BE2C (cell line): ENCODE measurements around the gene ROBO1.
A peak's percentile ranks its signal among the peaks of the same experiment; 100 is the strongest.

ENCODE experiments used
- DNase-seq: peaks from one replicate; pipeline ENCODE4 v3.0.0-alpha.2; 2020
- H3K27me3 ChIP-seq: fragments of 250-450 bp; sonication (Bioruptor Pico); 2 replicates; pipeline ENCODE4 v1.5.1; 2020; ENCODE audit warnings: mild to moderate bottlenecking
- H3K36me3 ChIP-seq: fragments of 250-450 bp; sonication (Bioruptor Pico); 2 replicates; pipeline ENCODE4 v1.5.1; 2020; ENCODE audit warnings: mild to moderate bottlenecking
- H3K4me1 ChIP-seq: fragments of 250-450 bp; sonication (Bioruptor Pico); 2 replicates; pipeline ENCODE4 v1.5.1; 2020
- H3K4me3 ChIP-seq: 2 replicates; pipeline ENCODE4 v1.5.1; 2011; ENCODE audit warnings: low read depth, low read length
- H3K9me3 ChIP-seq: fragments of 250-450 bp; sonication (Bioruptor Pico); 2 replicates; pipeline ENCODE4 v1.5.1; 2020
- TF ChIP-seq, protein P1 (sequence below): IDR thresholded peaks from 2 replicates; pipeline ENCODE4 v1.5.1; 2012; ENCODE audit warnings: mild to moderate bottlenecking, low read depth, low read length

Gene ROBO1

DNA sequence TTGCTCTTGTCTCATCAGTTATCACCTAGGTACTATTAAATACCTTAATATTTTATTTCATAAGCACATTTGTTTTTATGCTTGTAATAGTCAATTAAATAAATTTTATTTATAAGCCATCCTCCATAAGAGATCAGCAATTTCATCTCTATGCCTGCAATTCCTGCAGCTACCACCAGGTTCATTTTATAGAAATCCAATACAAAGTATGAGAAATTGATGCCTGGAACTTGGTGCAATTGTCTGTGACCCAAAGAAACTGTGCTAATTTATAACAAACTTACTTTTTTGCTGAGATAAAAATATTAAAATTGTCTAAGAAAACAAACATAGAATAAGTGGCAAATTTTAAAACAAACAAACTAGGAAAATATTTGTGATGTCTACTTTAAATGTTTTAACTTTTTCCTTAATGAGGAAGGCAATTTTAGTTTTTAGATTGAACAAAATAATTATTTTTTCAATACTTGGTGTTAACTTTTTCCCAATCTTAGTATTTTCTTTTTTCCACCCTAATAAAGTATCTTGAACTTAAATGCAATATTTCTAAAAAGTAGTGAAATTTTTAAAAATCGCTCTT, 1026.6 kb downstream of the ROBO1 start:
- no peak for DNase-seq
- TF ChIP-seq, protein P1, sequence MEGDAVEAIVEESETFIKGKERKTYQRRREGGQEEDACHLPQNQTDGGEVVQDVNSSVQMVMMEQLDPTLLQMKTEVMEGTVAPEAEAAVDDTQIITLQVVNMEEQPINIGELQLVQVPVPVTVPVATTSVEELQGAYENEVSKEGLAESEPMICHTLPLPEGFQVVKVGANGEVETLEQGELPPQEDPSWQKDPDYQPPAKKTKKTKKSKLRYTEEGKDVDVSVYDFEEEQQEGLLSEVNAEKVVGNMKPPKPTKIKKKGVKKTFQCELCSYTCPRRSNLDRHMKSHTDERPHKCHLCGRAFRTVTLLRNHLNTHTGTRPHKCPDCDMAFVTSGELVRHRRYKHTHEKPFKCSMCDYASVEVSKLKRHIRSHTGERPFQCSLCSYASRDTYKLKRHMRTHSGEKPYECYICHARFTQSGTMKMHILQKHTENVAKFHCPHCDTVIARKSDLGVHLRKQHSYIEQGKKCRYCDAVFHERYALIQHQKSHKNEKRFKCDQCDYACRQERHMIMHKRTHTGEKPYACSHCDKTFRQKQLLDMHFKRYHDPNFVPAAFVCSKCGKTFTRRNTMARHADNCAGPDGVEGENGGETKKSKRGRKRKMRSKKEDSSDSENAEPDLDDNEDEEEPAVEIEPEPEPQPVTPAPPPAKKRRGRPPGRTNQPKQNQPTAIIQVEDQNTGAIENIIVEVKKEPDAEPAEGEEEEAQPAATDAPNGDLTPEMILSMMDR, result peak; percentile 73
- Histone ChIP-seq H3K4me3 (no peak overlapping the region), H3K9me3 (no peaks in the 10 kb centered on the region), H3K27me3 (no peaks in the 10 kb centered on the region), H3K4me1 (peaks cover 9% of the 10 kb centered on the region), H3K36me3 (no peaks in the 10 kb centered on the region)

DNA sequence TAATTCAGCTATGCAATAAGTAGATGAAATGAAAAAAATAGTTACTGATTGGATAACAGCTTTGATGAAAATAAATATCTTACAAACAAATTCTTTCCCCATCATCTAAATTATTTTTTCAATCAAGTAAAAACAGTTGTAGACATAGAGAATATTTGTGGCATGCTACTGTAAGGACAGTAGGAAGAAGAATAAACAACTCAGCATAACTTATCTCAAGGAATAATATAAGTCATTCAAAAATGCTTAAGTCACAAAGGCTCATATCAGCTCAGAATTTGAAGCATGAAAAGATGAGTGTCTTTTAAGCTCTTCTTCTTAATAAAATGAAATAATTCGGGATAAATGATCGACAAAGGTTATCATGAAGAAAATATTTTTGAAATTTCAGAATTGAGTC, 1029.0 kb downstream of the ROBO1 start:
- Histone ChIP-seq H3K9me3 (no peaks in the 10 kb centered on the region), H3K27me3 (no peaks in the 10 kb centered on the region), H3K4me3 (no peak overlapping the region), H3K4me1 (peaks cover 25% of the 10 kb centered on the region), H3K36me3 (no peaks in the 10 kb centered on the region)
- TF ChIP-seq, protein P1, result no peak
- no peak for DNase-seq

DNA sequence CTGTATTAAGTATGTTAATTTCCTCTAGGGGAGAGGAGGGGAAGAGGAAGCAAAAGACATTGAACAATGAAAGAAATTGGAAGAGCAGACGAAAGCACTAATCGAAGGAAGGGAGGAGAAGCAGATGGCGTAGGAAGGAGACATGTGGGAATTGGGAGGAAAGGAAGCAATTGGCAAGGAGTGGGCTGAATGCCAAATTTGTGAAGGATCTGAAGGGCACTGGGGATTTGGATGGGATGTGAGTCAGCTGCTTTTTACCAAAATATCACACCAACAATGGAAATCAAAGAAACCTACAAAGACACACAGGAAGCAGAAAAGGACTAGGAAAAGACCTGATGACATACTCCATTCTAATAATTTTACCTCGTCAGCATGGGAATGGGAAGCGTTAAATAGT, 1029.8 kb downstream of the ROBO1 start:
- Histone ChIP-seq H3K4me1 (peaks cover 28% of the 10 kb centered on the region), H3K4me3 (no peak overlapping the region), H3K27me3 (no peaks in the 10 kb centered on the region), H3K9me3 (no peaks in the 10 kb centered on the region), H3K36me3 (no peaks in the 10 kb centered on the region)
- peak; percentile 20 for DNase-seq
- TF ChIP-seq, protein P1, result no peak

DNA sequence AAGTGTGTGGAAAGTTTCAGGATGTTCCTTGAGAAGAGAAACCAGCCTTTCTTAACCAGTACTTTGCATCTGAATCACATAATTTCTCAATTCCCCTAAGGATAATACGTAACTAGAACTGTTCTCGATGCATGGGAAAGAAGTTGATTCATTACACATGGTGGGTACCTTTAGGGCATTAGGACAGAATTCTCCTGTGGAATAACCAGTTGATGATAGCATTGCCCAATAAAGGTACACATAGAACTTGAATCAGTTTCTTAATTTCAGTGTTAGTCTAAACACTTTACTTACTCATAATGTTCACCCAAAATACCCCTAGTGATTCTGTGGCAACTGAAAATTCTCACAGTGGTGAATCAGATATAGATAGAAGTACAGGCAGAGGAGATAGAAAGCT, 1030.9 kb downstream of the ROBO1 start:
- Histone ChIP-seq H3K27me3 (no peaks in the 10 kb centered on the region), H3K36me3 (no peaks in the 10 kb centered on the region), H3K4me1 (peaks cover 32% of the 10 kb centered on the region), H3K9me3 (no peaks in the 10 kb centered on the region), H3K4me3 (no peak overlapping the region)
- TF ChIP-seq, protein P1, result no peak
- DNase-seq, result no peak

DNA sequence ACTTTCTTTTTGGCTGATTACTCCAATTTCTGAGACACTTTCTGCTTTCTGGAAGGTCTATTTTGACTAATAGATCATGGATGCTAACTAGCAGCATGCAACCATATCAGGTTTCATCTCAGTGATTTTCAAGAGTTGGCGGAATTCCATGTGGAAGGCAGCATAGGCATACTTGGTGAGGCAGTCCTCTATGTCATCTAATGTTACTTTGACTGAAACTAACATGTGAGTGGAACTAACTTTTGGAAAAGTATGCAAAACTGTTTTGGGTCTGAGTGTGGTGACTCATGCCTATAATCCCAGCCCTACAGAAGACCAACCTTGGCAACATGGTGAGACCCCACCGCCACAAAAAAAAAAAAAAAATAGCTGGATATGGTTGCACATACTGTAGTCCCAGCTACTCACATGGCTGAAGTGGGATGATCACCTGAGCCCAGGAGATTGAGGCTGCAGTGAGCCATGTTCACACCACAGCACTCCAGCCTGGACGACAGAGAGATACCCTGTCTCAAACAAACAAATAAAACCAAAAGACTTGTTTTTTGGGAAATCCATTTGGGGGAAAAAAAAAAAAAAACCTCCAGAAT, 1033.7 kb downstream of the ROBO1 start:
- peak; percentile 37 for DNase-seq
- TF ChIP-seq, protein P1, result no peak
- H3K36me3 ChIP-seq, result no peaks in the 10 kb centered on the region
- no peaks in the 10 kb centered on the region for H3K9me3 ChIP-seq
- no peak overlapping the region for H3K4me3 ChIP-seq
- no peaks in the 10 kb centered on the region for H3K27me3 ChIP-seq
- H3K4me1 ChIP-seq, result peaks cover 36% of the 10 kb centered on the region

DNA sequence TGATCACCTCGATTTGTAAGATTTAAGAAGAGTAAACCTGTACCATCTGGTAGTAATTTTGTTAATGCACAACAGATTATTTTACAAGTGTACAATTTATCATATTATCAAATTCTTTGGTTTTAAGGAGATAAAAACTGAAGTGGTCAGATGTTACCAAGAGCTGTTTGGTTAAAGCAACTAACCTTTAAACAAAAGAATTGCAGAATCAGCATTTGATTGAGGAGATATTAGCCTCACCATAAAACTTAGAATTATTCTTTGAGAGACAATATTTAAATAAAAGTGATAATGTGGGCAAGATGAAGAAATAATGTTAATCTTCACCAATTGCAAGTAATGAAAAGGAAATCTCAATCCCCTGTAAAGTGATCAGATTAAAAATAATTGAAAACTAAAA, 1034.9 kb downstream of the ROBO1 start:
- Histone ChIP-seq H3K36me3 (no peaks in the 10 kb centered on the region), H3K9me3 (no peaks in the 10 kb centered on the region), H3K4me1 (peaks cover 41% of the 10 kb centered on the region), H3K4me3 (no peak overlapping the region), H3K27me3 (no peaks in the 10 kb centered on the region)
- TF ChIP-seq, protein P1, result no peak
- DNase-seq, result no peak
